Amniotic epithelial cell (primary cell): ENCODE data around the gene WDR81.
A peak's percentile ranks its signal among the peaks of the same experiment; 100 is the strongest.
"Not testable (repeated sequence)": the region's sequence is repeated elsewhere in the genome, so short reads cannot be mapped to it uniquely, and the experiment has no call there.

ENCODE experiments used
- DNase-seq: peaks from one replicate; pipeline ENCODE4 v3.0.0-alpha.2; 2010; ENCODE audit warnings: low read depth

WDR81 gene

GRCh38 chr17:1730326-1731193 lies 6.1 kb downstream of the WDR81 start:
- peak; percentile 96 for DNase-seq

GRCh38 chr17:1731194-1731506 lies 6.6 kb downstream of the WDR81 start:
- no peak for DNase-seq

- no peak for DNase-seq
These were observed 7.8 kb downstream of the WDR81 start for GRCh38 chr17:1732241-1732832.

GRCh38 chr17:1732833-1733321 lies 8.4 kb downstream of the WDR81 start:
- no peak for DNase-seq

- DNase-seq = no peak
These were observed 9.3 kb downstream of the WDR81 start for GRCh38 chr17:1733759-1734158.

- no peak for DNase-seq
These were observed 10.9 kb downstream of the WDR81 start for GRCh38 chr17:1735418-1735817.

GRCh38 chr17:1735834-1736347 lies 11.4 kb downstream of the WDR81 start:
- no peak for DNase-seq

GRCh38 chr17:1736348-1737281 lies 12.1 kb downstream of the WDR81 start:
- DNase-seq = peak; percentile 91

GRCh38 chr17:1737531-1738291 lies 13.2 kb downstream of the WDR81 start:
- DNase-seq = no peak

- not testable (repeated sequence) for DNase-seq
These were observed 17.4 kb downstream of the WDR81 start for GRCh38 chr17:1741899-1742298.

GRCh38 chr17:1742371-1743087 lies 18.0 kb downstream of the WDR81 start, which contains the start of gene SERPINF2:
TSS of gene SERPINF2 (plus strand) at chr17:1742871. CDS start at chr17:1744996, 2,125 bp downstream.
- no peak for DNase-seq

GRCh38 chr17:1743088-1743439 lies 18.6 kb downstream of the WDR81 start:
- no peak for DNase-seq

GRCh38 chr17:1744551-1745512 lies 20.3 kb downstream of the WDR81 start:
- no peak for DNase-seq

- DNase-seq = no peak
These were observed 21.1 kb downstream of the WDR81 start for GRCh38 chr17:1745513-1746020.

GRCh38 chr17:1746975-1747543 lies 22.6 kb downstream of the WDR81 start:
- peak; percentile 76 for DNase-seq

GRCh38 chr17:1750628-1751027 lies 26.1 kb downstream of the WDR81 start:
- no peak for DNase-seq

GRCh38 chr17:1752425-1753262 lies 28.1 kb downstream of the WDR81 start:
- no peak for DNase-seq
